RWPE2 (cell line): Measurements from ENCODE around the gene PTPN20.

ENCODE experiments used
- ATAC-seq: fragments of 200-7000 bp; cut with Tn5 transposase; 3 replicates; pipeline ENCODE4 v1.9.1; 2021; ENCODE audit warnings: low read depth
- DNase-seq: peaks from one replicate; pipeline ENCODE4 v3.0.0-alpha.2; 2020; ENCODE audit warnings: low spot score
- H3K27ac ChIP-seq: fragments of 450-650 bp; 2 replicates; pipeline ENCODE4 v1.5.1; 2017; ENCODE audit warnings: mild to moderate bottlenecking; ENCODE audit not compliant: poor library complexity, severe bottlenecking
- H3K27me3 ChIP-seq: fragments of 250-450 bp; sonication (Bioruptor Pico); 2 replicates; pipeline ENCODE4 v1.5.1; 2021; ENCODE audit warnings: mild to moderate bottlenecking, moderate library complexity; ENCODE audit not compliant: insufficient read depth, poor library complexity, severe bottlenecking
- H3K36me3 ChIP-seq: fragments of 250-450 bp; sonication (Bioruptor Pico); 2 replicates; pipeline ENCODE4 v1.5.1; 2020; ENCODE audit warnings: low read depth, mild to moderate bottlenecking, moderate library complexity
- H3K4me1 ChIP-seq: fragments of 250-450 bp; sonication (Bioruptor Pico); 2 replicates; pipeline ENCODE4 v1.5.1; 2021; ENCODE audit warnings: mild to moderate bottlenecking, moderate library complexity; ENCODE audit not compliant: insufficient read depth, poor library complexity, severe bottlenecking
- H3K4me3 ChIP-seq: fragments of 250-450 bp; sonication (Bioruptor Pico); 2 replicates; pipeline ENCODE4 v1.5.1; 2021; ENCODE audit warnings: mild to moderate bottlenecking, moderate library complexity; ENCODE audit not compliant: severe bottlenecking
- H3K9me3 ChIP-seq: fragments of 250-450 bp; sonication (Bioruptor Pico); 2 replicates; pipeline ENCODE4 v1.5.1; 2021; ENCODE audit warnings: mild to moderate bottlenecking, moderate library complexity; ENCODE audit not compliant: severe bottlenecking
- CTCF ChIP-seq: fragments of 450-650 bp; IDR thresholded peaks from one replicate; pipeline ENCODE4 v1.5.1; 2017; ENCODE audit warnings: mild to moderate bottlenecking, moderate library complexity; ENCODE audit not compliant: poor library complexity, severe bottlenecking

The PTPN20 gene

GRCh38 chr10:47025540-47026300 lies 114.5 kb downstream of the PTPN20 start:
- H3K9me3 ChIP-seq: no peaks in the 10 kb centered on the region
- H3K4me3 ChIP-seq: no peak overlapping the region
- no peaks in the 10 kb centered on the region for H3K4me1 ChIP-seq
- H3K27ac ChIP-seq: no peak overlapping the region
- ATAC-seq (peak; percentile 37; the same call in 1 of the 3 replicates), DNase-seq (no peak)
- no peak for TF ChIP-seq CTCF
- H3K27me3 ChIP-seq: no peaks in the 10 kb centered on the region
- no peaks in the 10 kb centered on the region for H3K36me3 ChIP-seq

DNA sequence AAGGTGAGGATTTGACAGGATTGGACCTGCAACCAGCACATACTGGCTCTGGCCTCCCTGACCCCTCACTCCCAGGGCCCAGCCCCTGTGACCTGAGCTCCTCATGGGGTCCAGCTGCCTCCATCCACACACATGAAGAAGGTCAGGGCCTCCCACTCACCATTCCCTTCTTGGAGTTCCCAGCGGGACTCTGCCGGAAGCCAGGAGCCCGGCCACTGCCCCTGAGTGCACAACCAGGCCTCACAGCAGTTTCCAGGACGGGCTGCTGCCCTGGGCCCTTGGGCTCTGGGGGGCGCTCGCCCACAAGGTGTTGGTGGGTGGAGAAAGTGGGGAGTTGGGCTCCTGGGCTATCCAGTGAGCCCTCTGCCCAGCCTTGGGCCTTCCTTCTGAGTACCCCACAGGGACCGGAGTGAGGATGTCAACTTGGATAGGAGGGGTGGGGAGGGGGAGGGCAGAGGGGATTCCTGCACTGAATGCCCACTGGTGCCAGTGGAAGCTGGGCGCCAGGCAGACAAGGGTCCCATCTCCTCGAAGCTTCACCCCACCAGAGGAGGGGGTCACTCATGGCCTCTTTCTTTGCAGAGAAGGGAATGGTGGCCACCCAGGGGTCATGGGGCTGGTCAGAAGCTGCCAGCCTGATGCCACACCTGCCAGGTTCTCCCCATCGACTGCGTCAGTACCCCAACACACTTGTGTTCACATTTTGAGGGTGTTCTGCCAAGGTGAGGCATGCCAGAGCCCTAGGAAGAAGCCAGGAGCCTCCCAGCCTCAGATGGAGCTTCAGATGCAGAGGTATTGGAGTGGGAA lies 115.3 kb downstream of the PTPN20 start:
- ATAC-seq (no peak), DNase-seq (no peak)
- TF ChIP-seq CTCF: no peak
- no peaks in the 10 kb centered on the region for H3K4me1 ChIP-seq
- no peaks in the 10 kb centered on the region for H3K27me3 ChIP-seq
- no peaks in the 10 kb centered on the region for H3K36me3 ChIP-seq
- no peak overlapping the region for H3K4me3 ChIP-seq
- H3K9me3 ChIP-seq: no peaks in the 10 kb centered on the region
- H3K27ac ChIP-seq: no peak overlapping the region

GRCh38 chr10:47027108-47027783 lies 116.0 kb downstream of the PTPN20 start:
- no peaks in the 10 kb centered on the region for H3K36me3 ChIP-seq
- H3K4me1 ChIP-seq: no peaks in the 10 kb centered on the region
- no peak overlapping the region for H3K27ac ChIP-seq
- no peaks in the 10 kb centered on the region for H3K27me3 ChIP-seq
- ATAC-seq (no peak), DNase-seq (no peak)
- H3K4me3 ChIP-seq: no peak overlapping the region
- TF ChIP-seq CTCF: no peak
- no peaks in the 10 kb centered on the region for H3K9me3 ChIP-seq

DNA sequence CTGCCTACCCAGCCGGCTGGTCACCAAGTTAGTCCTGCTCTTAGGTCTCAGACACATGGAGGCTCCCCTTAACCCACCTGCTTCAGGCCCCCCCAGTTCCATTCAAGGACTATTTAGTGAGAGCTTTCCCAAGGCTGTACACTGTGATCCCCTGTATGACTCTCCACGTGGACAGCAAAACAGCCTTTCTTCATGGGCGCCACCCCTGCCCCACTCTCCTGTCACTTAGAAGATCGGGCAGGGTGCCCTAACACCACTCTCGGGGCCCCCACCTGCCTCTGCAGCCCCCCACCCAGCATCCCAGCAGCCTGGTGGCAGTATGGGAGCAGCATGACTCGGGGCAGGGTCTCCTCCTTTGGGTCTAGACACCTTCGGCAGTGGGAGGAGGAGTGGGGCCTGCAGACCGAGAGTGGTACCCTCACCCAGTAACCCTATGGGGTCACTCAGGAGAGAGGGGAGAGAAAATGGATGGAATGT lies 116.6 kb downstream of the PTPN20 start:
- Histone ChIP-seq H3K27me3 (no peaks in the 10 kb centered on the region), H3K27ac (no peak overlapping the region), H3K4me3 (no peak overlapping the region), H3K9me3 (no peaks in the 10 kb centered on the region), H3K4me1 (no peaks in the 10 kb centered on the region), H3K36me3 (no peaks in the 10 kb centered on the region)
- no peak for DNase-seq
- TF ChIP-seq CTCF: no peak
- no peak for ATAC-seq
